Purkinje cell (primary cell): ENCODE data around the gene LRRC8E. TPM values are rescaled to one million over a fixed set of nuclear protein-coding genes. Genes with fewer than 3 reads are reported as not detected.

Experiments used
- polyA plus RNA-seq: library from polyadenylated mRNA; unstranded; fragments of >200 nt; fragmentation: Nextera tagmentation; gene quantifications from 2 replicates; pipeline ENCODE4 v1.2.1, GENCODE V29; 2014

Gene LRRC8E
- polyA plus RNA-seq: not detected in 2 replicates

DNA sequence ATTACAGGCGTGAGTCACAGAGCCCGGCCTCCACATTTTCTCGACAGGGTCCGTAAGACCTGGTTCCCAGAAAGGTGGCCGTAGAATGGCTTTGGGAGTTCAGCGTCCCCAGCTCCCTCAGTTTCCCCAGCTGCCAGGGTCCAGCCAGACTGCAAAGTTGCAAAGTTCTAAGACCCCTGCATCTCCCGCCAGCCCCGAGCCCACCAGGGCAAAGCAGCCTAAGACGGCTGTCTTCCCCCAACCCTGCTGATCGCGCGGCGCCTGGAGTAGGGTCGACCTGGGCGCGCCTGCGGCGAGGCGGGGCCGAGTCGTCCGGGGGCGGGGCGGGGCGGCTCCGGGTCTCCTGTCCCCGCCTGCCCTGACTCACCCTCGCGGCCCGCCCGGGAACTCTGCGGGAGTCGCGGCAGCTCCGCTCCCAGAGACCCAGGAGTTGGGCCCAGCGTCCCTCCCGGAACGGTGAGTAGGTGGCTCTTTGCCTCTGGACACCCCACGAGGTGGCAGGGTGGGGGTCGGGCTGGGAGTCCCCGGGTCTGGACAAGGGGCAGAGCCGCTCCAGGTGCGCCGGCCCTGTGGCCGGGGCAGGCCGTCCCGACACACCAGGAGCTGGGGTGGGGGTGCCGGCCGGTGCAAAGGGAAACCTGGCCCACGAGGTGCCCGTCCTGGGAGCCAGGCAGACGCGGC, at the start of gene LRRC8E:
LRRC8E (plus strand) TSS at position 366 of the 681 bp plus-strand sequence. CDS start 7,094 bp downstream, outside the sequence.

DNA sequence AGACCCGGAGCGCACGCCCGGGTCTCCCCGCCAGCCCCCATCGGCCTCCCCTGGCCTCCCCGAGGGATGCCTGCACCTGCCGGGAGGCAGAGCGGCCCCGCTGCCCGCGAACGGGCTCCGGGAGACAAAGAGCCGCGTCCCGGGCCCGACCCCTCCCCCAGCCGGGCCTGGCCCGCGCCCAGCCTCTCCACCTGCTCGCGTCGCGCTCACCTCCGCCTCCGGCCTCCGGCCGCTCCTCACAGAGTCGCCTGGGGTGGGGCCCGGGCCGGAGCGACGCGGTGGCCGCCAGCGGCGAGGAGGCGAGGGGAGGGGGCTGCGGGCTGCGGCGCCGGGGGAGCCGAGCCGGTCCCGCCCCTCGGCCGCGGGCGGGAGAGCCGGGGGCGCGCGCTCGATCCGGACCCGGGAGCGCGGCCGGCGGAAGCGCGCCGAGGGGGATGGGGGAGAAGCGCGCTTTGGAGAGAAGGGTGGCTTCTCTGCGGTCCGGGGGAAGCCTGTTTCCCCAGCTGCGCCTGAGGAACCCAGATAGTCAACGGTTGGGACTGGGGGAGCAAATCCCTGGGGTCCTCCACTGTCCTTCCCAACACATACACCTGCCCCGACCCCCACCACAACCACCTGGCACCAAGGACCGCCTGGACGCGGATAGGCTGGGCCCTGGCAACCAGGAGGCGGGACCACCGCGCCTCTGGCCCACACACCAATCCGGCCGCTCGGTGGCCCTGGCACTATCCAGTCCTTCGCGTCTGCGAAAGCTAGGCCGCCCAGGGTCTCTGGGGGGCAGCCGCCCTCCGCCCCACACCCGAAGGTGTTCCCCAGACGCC, 14.0 kb upstream of the LRRC8E start, which contains the start of gene PRR36:
PRR36 (minus strand) TSS at position 315 of the 821 bp plus-strand sequence. CDS start 701 bp downstream, outside the sequence.

DNA sequence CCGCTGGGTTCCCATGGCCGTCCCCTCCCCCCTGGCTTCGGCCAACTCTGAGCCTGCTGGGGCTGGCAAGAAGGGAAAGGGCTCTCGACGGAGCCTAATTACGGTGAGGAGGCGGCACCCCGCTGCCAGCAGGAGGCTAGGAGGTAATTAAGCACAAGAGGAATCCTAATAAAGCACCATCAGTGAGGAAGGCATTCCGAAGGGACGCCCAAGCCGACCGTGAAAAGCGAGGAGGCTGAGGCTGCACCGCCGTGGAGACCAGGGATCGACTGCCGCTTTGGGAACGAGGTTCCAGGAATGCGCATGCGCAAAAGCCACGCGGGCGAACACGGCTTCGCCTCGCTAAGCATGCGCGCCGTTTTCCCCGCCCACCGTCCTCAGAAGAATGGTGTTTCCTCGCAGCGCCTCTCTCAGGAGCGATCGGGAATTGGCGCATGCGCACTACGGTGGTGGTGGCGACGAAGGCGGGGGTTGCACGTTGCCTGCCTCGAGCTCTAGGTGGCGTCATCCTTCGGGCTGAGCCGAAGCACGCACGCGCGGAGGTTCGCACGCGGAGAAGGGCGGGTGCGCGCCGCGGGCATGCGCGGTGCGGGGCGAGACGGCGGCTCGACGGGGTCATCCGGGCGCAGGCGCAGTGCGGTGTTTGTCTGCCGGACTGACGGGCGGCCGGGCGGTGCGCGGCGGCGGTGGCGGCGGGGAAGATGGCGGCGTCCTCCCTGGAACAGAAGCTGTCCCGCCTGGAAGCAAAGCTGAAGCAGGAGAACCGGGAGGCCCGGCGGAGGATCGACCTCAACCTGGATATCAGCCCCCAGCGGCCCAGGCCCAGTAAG, 15.1 kb downstream of the LRRC8E start, which contains the start of gene MAP2K7:
MAP2K7 (plus strand) TSS at position 634 of the 830 bp plus-strand sequence; CDS start at position 702, 68 bp downstream.

DNA sequence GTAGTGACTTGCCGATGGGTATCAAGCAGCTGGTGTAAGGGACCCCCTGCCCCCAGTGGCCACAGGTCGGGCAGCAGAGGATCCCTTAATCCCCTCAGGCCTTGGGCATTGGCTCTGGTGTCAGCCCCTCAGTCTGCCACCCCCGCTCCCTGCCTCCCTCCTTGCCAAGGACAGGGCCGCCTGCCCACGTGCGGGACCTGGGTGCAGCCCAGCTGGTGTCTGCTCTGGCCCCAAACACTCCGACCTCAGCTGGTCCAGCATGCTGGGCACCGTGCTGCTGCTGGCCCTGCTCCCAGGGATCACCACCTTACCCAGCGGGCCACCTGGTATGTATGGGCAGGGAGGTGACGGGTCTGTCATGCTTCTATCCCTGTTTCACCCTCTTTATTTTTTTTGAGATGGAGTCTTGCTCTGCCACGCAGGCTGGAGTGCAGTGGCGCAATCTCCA, 26.3 kb downstream of the LRRC8E start, which contains the start of gene TGFBR3L:
TGFBR3L (plus strand) TSS at position 233 of the 448 bp plus-strand sequence.

DNA sequence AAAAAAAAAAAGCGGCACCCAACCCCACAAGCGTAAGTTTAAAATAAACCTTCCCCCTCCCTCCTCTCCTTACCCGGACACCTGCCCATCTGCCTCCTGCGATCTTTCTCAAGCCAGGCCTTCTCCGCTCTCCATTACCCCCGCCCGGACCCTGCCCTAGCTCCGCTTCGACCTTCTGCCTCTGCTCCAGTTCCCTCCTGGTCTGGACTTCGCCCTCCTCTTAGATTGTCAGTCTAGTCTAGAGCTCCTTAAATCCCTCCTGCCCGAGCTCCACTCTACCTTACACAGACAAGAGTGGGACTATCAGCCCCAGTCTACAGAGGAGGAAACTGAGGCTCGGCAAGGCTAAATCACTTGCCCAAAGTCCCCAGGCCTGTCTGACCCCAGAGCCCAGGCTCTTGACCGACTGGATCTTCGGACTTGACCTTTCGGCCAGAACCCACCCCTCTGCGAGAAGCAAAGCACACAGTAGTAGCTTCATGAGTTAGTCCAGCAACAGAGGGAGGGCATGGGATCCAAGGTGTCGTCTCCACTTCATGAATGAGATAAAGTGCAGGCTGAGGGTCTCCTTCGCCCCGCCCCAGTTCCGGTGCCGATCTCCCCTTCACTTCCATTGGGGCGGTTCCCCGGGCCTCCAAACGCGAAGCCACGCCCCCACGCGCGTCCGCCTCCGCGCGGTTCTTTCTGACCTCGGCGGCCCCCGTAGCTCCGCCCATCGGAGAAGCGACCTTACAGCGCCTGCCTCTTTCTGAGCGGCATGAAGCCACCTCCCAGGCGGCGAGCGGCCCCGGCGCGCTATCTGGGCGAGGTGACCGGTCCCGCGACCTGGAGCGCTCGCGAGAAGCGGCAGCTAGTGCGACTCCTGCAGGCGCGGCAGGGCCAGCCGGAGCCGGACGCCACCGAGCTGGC, 31.6 kb downstream of the LRRC8E start, which contains the start of gene SNAPC2:
SNAPC2 (plus strand) TSS at position 729 of the 909 bp plus-strand sequence; CDS start at position 758, 29 bp downstream.

DNA sequence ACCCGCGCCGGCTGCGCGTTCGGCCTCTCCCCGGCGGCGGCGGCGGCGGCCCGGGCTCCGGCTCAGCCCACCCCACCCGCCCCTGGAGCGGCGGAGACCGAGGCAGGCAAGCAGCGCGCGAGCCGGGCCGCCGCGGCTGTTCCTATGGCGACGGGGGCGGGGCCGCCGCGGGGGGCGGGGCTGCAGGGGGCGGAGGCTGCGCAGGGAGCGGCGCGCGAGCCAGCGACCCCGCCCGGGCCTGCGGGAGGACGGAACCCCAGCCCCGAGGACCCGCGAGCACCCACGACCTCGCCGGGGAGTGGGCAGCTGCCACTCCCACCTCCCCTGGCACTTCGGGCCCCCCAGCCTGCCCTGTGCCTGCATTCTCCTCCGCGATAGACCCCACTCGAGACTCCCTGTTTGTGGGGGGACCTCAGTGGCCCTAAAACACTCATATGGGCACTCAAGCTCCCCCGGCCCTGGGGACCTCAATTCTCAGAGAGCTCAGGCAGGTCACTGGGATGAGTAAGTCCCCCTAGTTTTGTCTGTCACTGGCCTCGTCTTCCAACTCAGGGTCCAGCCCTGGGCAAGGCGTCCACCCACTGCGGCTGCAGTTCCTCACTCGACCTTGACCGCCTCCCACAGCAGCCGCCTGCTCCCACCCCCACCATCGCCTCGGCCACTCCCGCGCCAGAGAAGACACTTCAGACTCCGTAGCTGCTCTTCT, 37.9 kb downstream of the LRRC8E start, which contains the start of gene CTXN1:
CTXN1 (minus strand) TSS at position 115 of the 706 bp plus-strand sequence. CDS start 597 bp downstream, outside the sequence.

DNA sequence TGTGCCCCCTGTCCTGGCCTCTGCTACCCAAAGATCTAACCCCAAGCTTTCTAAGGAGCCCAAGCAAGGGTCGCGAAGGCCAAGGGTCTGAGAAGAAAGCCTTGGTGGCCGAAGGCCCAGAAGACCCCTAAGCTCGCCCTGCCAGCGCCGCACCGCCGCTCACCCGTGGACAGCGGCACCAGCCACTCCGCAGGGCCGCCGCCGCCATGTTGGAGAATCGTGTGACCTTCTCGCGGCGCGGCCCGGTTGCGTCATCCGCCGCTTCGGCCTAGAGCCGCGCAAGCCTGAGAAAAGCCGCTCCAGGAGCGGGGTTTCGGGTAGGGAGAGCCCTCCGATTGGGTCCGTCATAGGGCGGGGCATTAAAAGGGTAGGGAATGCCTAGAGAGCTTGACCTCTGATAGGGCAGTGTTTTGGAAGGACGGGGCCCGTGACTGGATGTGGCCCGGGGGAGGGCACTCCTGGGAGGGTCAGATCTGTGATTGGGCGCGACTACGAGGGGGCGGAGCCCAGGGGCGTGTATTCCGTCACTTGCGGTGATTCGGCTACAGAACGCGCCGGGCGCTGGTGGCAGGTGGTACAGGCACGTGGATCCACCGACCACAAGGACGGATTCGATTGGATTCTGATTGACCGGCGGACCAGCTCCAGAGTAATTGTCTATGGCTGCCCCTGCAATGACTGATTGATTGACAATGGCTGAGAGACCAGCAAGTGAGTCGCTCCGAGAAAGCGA, 55.3 kb downstream of the LRRC8E start, which contains the start of gene TIMM44:
TIMM44 (minus strand) TSS at position 223 of the 733 bp plus-strand sequence; CDS start at position 208, 15 bp downstream.

Other genes with a start within 250 kb of the LRRC8E start
- gene RETN, start 219.5 kb upstream of the LRRC8E start, polyA plus RNA-seq: not detected in 2 replicates
- not detected in 2 replicates for gene MCEMP1, start 211.4 kb upstream of the LRRC8E start, polyA plus RNA-seq
- 49.0 and 150 TPM in 2 replicates for gene TRAPPC5, start 207.7 kb upstream of the LRRC8E start, polyA plus RNA-seq
- not detected in 2 replicates for gene FCER2, start 186.4 kb upstream of the LRRC8E start, polyA plus RNA-seq
- gene CLEC4G, start 156.4 kb upstream of the LRRC8E start, polyA plus RNA-seq: 1.6 TPM in 1 of 2 replicates, not detected in the other
- not detected in 2 replicates for gene CD209, start 141.0 kb upstream of the LRRC8E start, polyA plus RNA-seq
- 0.44 TPM in 1 of 2 replicates, not detected in the other for gene CLEC4M, start 125.3 kb upstream of the LRRC8E start, polyA plus RNA-seq
- 0.59 and 1.0 TPM in 2 replicates for gene EVI5L, start 58.3 kb upstream of the LRRC8E start, polyA plus RNA-seq
- gene PRR36, start 14.1 kb upstream of the LRRC8E start, polyA plus RNA-seq: 0.87 and 1.3 TPM in 2 replicates
- gene MAP2K7, start 15.4 kb downstream of the LRRC8E start, polyA plus RNA-seq: 0.34 and 0.47 TPM in 2 replicates
- 0.97 and 4.5 TPM in 2 replicates for gene TGFBR3L, start 26.3 kb downstream of the LRRC8E start, polyA plus RNA-seq
- gene SNAPC2, start 31.8 kb downstream of the LRRC8E start, polyA plus RNA-seq: 2.1 and 3.0 TPM in 2 replicates
- gene CTXN1, start 37.6 kb downstream of the LRRC8E start, polyA plus RNA-seq: 2.1 TPM in 1 of 2 replicates, not detected in the other
- 8.8 and 13.7 TPM in 2 replicates for gene TIMM44, start 55.2 kb downstream of the LRRC8E start, polyA plus RNA-seq
- gene ELAVL1, start 117.1 kb downstream of the LRRC8E start, polyA plus RNA-seq: 6.6 and 8.6 TPM in 2 replicates
- gene CCL25, start 164.2 kb downstream of the LRRC8E start, polyA plus RNA-seq: not detected in 2 replicates